AG10803 (cell line): Measurements from ENCODE around the gene MYO1B.

ENCODE experiments used
- DNase-seq: peaks from one replicate; pipeline ENCODE4 v3.0.0; 2010; ENCODE audit warnings: low read depth
- H3K4me3 ChIP-seq: 2 replicates; pipeline ENCODE4 v1.5.1; 2011; ENCODE audit warnings: mild to moderate bottlenecking, low read length, control low read depth
- CTCF ChIP-seq: conservative IDR thresholded peaks from 2 replicates; pipeline ENCODE4 v1.5.1; 2011; ENCODE audit warnings: mild to moderate bottlenecking, low read length, control low read depth, inconsistent platforms

Gene MYO1B

DNA sequence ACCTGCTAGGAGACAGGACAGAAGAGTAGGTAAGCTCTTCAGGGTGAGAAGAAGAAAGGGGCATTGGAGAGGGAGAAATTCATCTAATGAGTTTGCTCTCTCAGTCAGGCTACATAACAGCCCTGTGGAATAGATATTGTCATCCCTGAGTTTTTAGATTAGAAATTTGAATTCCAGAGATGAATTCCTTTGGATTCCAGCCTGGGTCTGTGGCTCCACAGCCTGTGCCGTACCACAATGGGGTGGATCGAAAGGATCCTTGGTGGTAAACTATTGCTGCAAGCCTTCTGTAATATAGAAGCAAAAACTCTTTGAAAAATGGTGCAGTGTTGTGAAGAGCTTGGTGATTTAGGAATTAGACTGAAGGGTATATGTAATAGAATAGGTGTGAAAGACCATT is 21.0 kb downstream of the MYO1B start:
- DNase-seq: peak; percentile 76
- no peak for TF ChIP-seq CTCF
- H3K4me3 ChIP-seq: peak overlapping the region; percentile 38

DNA sequence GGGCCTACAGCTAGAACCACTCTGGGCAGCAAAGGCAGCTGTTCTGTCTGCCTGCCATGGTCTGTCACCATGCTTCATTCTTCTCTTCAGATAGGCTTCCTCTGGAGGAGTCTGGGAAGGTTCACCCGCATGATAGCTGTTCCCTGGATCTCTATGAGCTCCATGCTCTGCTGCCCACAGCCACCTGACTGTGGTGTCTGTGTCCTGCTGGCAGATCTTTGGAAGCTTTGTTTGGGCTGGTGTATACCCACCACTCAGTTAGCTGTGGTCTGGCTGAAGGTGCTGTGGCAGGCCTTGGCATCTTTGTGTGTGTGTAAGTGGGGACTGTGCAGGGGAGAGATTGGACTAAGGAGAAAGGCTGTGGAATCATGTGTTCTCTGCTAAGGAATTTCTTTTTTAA is 23.4 kb downstream of the MYO1B start:
- no peak for TF ChIP-seq CTCF
- no peak overlapping the region for H3K4me3 ChIP-seq
- no peak for DNase-seq

DNA sequence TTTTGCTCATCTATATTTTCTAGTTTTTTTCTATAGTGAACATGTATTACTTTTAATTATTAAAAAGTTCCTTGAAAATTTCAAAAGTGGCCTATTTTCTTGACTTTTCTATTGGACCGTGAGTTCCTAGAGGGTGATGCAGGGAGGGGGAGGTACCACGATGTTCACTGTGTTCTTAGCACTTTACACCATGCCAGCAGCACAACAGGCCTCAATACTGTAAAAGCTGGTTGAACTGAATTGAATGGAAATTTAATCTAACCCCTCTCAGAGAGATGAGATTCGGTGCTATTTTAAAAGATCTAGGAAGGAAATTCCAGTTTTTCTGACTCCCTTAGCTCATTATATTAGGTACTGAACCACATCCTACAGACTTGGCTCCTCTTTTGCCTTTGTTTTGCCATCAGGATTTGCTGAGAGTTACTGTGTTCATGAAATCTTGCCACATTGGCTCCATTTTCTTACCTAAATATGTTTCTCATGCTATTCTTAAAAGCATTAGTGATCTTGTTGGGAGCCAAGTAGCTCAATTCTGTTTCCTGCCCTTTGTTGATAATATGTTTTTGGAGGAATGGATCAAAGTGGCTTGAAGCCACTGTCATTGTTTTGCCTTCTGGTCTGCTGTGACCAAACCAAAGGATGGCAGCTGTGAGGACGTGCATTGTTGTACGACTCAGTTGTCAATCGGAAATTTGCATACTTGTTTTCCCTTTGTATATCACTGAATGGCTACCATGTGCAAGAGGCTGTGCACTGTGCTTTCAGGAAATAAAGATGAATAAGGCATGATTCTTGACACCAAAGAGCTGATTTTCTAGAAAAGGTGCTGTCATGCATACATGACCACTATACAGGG is 25.3 kb downstream of the MYO1B start:
- DNase-seq: peak; percentile 26
- no peak overlapping the region for H3K4me3 ChIP-seq
- TF ChIP-seq CTCF: no peak

DNA sequence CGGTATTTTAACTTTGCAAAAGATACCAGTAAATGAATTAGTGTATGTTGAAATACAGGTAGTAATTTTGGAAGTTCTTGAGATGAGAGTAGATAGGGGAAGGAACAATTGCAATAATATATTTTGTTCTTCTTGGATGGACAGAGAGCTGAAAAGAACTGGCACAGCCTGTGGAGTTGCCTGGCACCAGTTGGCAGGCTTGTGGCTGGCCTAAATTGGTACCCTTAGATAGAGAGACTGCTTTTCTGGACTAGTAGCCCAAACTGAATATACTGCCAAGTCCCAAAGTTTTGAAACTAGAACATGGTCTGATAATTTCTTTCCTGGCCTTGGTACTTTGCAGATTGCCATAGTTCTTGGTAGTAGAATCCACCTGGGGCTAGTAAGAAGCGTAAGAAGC is 26.9 kb downstream of the MYO1B start:
- DNase-seq: no peak
- H3K4me3 ChIP-seq: no peak overlapping the region
- TF ChIP-seq CTCF: no peak

DNA sequence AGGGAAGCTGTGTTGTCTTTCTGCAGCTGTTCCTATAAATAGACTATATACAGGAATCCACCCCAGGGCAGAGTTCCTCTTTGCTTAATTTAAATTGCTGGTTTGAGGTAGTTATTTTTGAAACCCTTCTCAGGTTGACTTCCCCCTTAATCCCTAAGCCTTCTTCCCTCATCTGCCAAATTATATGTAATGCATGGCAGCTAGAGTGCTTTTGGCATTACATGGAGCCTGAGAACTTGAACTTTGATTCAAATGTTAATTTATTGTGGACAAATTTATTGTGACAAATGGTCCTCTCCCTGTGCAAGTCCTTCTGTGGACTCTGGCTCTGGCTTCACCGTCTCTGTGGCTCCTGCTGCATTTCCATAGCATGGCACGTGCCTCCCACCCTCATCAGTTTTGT is 29.2 kb downstream of the MYO1B start:
- TF ChIP-seq CTCF: no peak
- no peak for DNase-seq
- no peak overlapping the region for H3K4me3 ChIP-seq

DNA sequence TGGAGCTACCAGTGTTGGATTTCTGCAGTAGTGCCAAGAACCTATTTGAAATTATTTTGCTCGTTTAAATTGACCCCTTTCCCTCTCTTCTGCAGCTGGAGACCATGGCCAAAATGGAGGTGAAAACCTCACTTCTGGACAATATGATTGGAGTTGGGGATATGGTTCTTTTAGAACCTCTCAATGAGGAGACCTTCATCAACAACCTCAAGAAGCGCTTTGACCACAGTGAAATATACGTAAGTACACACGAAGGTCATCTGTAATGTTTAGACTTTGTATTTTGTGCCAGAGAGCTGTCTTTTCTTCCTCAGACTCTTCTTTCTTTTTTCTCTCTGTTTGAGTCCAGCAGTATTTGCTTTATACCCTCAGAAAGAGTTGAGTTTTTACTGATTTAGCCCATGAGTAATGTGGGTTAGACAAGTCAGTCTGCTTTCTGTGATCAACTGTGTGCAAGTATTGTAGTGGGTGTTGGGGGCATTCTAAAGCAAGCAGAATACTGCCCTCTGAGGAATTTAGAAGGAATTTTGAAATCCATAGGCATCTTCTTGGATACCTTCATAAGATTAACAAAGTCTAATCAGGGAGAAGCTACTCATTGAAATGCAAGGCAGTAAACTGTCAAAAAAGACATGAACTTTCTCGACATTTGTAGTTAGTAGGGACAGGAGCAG is 31.7 kb downstream of the MYO1B start:
- no peak for TF ChIP-seq CTCF
- no peak for DNase-seq
- H3K4me3 ChIP-seq: no peak overlapping the region

- H3K4me3 ChIP-seq: no peak overlapping the region
- no peak for TF ChIP-seq CTCF
- no peak for DNase-seq
Measured at GRCh38 chr2:191280290-191280689, 35.1 kb downstream of the MYO1B start.
